Measurements from ENCODE around the gene ARPC1B.
"Not testable (repeated sequence)": the region's sequence is repeated elsewhere in the genome, so short reads cannot be mapped to it uniquely, and the experiment has no call there.

Gene ARPC1B

DNA sequence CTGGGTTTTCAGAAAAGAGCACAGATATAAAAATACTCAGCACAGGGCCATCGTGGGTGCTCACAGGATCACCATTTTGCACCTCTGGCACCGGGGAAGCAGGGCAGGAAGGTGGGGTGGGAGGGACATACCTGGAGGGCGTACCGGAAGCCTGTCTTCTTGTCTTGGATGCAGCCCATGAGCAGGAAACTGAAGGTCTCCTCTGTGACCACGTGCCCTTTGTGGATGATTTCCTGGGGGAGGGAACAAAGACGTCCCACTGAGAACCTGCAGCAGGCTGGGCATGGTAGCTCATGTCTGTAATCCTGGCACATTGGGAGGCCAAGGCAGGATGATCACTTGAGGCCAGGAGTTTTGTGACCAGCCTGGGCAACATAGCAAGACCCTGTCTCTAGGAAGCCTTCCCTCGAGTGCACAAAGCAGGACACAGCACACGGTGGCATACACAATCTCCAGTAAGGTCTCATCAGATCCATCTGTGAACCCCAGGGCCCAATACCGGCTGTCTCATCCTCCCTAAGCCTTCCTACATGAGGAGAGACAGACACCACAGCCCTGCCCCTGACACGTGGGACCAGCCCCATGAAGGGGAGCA, 54.5 kb downstream of the ARPC1B start:
- H3K4me3 Mint-ChIP-seq = no peak overlapping the region

DNA sequence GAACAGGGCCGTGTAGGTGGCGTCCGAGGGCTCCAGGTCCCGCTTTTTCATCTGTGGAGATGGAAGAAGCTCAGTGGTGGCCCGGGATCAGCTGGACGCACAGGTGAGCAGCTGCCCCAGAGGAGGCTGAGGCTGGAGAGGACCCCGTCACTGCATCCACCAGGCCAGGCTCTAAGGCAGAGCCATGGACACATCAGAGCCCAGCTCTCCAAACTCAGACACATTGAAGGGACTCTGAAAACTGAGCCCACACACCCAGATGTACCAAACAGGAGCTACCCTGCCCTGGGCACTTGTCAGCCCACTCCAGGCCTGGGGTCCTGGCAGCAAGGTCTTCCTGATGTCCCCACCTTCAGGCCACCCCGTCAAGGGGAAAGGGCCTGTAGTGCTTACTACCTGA, 55.2 kb downstream of the ARPC1B start:
- Mint-ChIP-seq H3K9me3 (no peaks in the 10 kb centered on the region), H3K27ac (peak overlapping the region; percentile 59), H3K4me1 (ENCODE audit: low read depth) (peaks cover 2% of the 10 kb centered on the region), H3K36me3 (ENCODE audit: low read depth) (peaks cover 73% of the 10 kb centered on the region), H3K27me3 (no peaks in the 10 kb centered on the region), H3K4me3 (no peak overlapping the region)
- no peak for DNase-seq

More for the DNA sequence above, 54.5 kb downstream of the ARPC1B start:
- no peaks in the 10 kb centered on the region for H3K27me3 Mint-ChIP-seq
- peak overlapping the region; percentile 44 for H3K27ac Mint-ChIP-seq
- DNase-seq = no peak
- H3K4me1 Mint-ChIP-seq (ENCODE audit: low read depth) = peaks cover 2% of the 10 kb centered on the region
- H3K9me3 Mint-ChIP-seq = no peaks in the 10 kb centered on the region
- H3K36me3 Mint-ChIP-seq (ENCODE audit: low read depth) = peaks cover 73% of the 10 kb centered on the region

GRCh38 chr7:99431756-99432540, 57.4 kb downstream of the ARPC1B start:
- not testable (repeated sequence) for H3K27me3 Mint-ChIP-seq, H3K9me3 Mint-ChIP-seq, DNase-seq, H3K27ac Mint-ChIP-seq, H3K4me3 Mint-ChIP-seq
- Mint-ChIP-seq H3K4me1 (ENCODE audit: low read depth) (peaks cover 14% of the 10 kb centered on the region), H3K36me3 (ENCODE audit: low read depth) (peaks cover 78% of the 10 kb centered on the region)

GRCh38 chr7:99433158-99433557, 58.6 kb downstream of the ARPC1B start:
- no peak overlapping the region for H3K4me3 Mint-ChIP-seq
- H3K4me1 Mint-ChIP-seq (ENCODE audit: low read depth) = peaks cover 24% of the 10 kb centered on the region
- H3K36me3 Mint-ChIP-seq (ENCODE audit: low read depth) = peaks cover 73% of the 10 kb centered on the region
- H3K27ac Mint-ChIP-seq = peak overlapping the region; percentile 19
- H3K27me3 Mint-ChIP-seq = no peaks in the 10 kb centered on the region
- H3K9me3 Mint-ChIP-seq = no peaks in the 10 kb centered on the region
- no peak for DNase-seq

DNA sequence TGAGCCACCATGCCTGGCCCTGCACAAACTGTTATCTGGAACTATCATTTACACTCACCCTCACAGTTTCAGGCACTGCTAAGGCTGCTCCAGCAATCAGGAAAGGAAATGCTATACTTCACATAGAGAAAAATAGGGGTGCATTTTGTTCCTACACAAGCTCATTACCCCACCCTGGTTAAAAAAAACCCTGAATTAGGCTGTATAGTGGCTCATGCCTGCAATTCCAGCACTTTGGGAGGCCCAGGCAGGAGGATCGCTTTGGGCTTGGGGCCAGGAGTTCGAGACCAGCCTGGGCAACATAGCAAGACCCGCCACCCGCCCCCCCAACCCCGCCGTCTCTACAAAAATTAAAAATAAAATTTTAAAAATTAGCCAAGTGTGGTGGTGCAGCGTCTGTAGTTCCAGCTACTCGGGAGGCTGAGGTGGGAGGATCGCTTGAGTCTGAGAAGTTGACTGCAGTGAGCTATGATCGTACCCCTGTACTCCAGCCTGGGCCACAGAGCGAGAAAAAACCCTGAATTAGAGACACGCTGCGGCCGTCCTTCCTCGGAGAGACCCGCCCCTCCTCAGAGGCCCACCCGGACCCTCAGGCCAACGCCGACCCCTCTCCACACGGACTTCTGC, 63.5 kb downstream of the ARPC1B start:
- no peaks in the 10 kb centered on the region for H3K27me3 Mint-ChIP-seq
- H3K4me3 Mint-ChIP-seq = peak overlapping the region; percentile 100
- peaks cover 48% of the 10 kb centered on the region for H3K4me1 Mint-ChIP-seq (ENCODE audit: low read depth)
- peak overlapping the region; percentile 99 for H3K27ac Mint-ChIP-seq
- DNase-seq = no peak
- H3K36me3 Mint-ChIP-seq (ENCODE audit: low read depth) = peaks cover 76% of the 10 kb centered on the region
- no peaks in the 10 kb centered on the region for H3K9me3 Mint-ChIP-seq

DNA sequence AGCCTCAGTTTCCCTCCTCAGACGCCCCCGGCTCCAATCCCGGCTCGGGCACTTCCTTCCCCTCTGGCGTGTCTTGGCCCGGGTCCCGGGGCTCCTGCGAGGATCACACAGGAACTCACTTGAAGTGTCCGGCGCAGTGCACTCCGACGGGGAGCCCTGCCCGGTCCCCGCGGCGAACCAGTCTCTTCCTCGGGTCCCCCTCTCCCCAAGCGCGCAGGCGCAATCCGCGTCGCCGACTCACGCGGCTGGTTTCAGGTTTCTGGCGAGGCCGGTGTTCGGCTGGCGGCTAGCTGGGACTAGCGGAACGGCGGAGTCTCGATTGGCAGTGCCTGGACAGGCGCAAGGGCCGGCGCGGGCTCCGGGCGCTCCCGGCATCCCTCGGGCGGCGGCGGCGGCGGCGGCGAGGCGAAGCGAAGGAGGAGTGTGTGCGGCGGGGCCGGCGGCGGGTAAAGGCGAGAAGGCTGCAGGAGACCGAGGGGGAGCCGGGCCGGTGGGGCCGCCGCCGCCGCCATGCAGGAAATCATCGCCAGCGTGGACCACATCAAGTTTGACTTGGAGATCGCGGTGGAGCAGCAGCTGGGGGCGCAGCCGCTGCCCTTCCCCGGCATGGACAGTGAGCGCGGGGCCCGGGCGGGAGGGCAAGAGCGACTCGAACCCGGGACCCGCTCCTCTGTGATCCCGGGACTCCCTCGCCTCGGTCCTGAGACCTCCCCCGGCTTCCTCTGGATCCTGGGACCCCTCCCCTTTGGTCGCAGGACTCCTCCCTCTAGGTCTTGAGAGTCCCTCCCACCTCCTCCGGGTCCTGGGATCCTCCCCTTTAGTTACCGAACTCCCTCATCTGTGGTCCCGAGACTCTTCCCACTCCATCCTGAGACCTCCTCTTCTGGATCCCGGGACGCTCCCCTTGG, 64.3 kb downstream of the ARPC1B start, which contains the start of the genes CPSF4 and PTCD1:
Gene CPSF4, plus strand, starts transcription at position 371 of the 908 bp plus-strand sequence. Its CDS starts 140 bp downstream, at position 511.
Gene PTCD1, minus strand, starts transcription at position 226 of the 908 bp plus-strand sequence. CDS start 3,556 bp downstream, outside the sequence.
- Mint-ChIP-seq H3K4me1 (ENCODE audit: low read depth) (peaks cover 51% of the 10 kb centered on the region), H3K27me3 (no peaks in the 10 kb centered on the region), H3K36me3 (ENCODE audit: low read depth) (peaks cover 76% of the 10 kb centered on the region), H3K9me3 (no peaks in the 10 kb centered on the region), H3K27ac (peak within 1 kb of the TSS; percentile 99), H3K4me3 (peak within 1 kb of the TSS; percentile 100)
- peak; percentile 96 for DNase-seq

DNA sequence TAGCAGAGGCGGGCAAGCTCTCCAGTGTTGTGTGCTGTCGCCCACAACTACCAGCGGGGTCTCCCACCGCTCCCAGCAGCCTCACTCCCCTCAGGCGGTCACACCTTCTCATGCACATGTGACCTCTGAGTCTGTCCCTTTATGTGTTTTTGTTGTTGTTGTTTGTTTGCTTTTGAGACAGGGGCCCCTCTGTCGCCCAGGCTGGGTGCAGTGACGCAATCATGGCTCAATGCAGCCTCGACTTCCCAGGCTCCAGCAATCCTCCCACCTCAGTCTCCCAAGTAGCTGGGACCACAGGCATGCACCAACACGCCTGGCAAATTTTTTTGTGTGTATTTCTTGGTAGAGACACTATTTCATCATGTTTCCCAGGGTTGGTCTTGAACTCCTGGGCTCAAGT, 65.7 kb downstream of the ARPC1B start:
- H3K9me3 Mint-ChIP-seq = no peaks in the 10 kb centered on the region
- H3K36me3 Mint-ChIP-seq (ENCODE audit: low read depth) = peaks cover 76% of the 10 kb centered on the region
- H3K27ac Mint-ChIP-seq = peak overlapping the region; percentile 99
- peak overlapping the region; percentile 100 for H3K4me3 Mint-ChIP-seq
- DNase-seq = no peak
- H3K4me1 Mint-ChIP-seq (ENCODE audit: low read depth) = peaks cover 48% of the 10 kb centered on the region
- H3K27me3 Mint-ChIP-seq = no peaks in the 10 kb centered on the region
